SKM-1 (cell line): ENCODE measurements around the gene SCML1.

Source experiments
- DNase-seq: peaks from one replicate; lab custom pipeline; 2025; ENCODE audit not compliant: unreplicated experiment; lab: John Stamatoyannopoulos, UW

The SCML1 gene, protein sequence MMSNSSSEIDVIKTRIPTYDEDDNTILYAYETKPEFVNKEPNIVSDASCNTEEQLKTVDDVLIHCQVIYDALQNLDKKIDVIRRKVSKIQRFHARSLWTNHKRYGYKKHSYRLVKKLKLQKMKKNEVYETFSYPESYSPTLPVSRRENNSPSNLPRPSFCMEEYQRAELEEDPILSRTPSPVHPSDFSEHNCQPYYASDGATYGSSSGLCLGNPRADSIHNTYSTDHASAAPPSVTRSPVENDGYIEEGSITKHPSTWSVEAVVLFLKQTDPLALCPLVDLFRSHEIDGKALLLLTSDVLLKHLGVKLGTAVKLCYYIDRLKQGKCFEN

DNA sequence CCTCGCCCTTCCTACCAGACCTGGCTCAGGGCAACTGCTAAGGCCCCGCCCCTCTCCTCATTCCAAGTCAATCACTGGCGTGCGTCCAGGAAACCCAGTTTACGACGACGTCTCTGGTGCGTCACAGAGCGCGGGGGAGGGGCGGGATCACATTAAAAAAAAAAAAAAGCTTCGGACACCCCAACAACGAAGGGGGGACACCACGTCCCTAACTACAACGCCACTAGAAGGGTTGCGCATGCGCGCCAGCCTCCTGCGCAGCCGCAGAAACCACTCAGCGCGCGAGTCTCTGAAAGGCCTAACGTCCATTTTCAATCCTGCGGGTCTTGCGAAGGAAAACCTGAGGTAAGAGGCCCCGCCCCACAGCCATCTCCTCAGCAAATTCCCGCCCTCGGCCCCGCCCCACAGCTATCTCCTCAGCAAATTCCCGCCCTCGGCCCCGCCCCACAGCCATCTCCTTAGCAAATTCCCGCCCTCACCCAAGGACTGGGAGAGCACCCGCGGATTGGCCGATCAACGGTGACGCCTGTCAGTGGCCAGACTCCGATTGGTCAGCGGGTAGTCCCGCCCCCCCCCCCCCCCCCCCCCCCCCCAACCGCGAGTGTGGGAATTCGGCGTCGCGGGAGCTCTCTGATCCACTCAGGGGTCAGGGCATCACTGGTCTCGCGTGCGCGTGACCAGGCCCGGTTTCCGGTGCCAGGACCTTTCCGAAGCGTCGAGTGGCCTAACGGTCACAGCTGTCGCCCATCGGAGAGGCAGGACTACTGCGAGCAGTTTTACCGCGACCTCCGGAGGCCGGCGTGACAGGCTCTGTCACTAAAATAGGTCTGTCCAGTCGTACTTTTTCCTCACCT, at the start of gene SCML1:
SCML1 (plus strand) TSS at position 638 of the 854 bp plus-strand sequence. CDS start 6,694 bp downstream, outside the sequence.
- DNase-seq = no peak

DNA sequence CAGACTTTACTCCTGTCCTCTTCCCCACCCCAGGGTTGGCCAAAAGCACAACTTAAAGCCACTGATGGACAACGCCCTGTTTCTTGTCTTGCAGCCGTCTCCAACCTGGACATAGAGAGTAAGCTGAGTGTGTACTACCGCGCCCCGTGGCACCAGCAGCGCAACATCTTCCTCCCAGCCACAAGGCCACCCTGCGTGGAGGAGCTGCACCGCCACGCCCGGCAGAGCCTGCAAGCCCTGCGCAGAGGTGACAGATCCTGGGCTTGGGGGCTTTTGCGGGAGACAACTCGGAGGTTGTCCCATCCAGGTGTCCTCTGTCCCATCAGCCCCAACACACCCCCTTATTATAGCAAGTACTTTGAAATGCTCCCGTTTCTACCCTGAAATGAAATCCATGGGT, 49.6 kb upstream of the SCML1 start:
- DNase-seq = no peak

DNA sequence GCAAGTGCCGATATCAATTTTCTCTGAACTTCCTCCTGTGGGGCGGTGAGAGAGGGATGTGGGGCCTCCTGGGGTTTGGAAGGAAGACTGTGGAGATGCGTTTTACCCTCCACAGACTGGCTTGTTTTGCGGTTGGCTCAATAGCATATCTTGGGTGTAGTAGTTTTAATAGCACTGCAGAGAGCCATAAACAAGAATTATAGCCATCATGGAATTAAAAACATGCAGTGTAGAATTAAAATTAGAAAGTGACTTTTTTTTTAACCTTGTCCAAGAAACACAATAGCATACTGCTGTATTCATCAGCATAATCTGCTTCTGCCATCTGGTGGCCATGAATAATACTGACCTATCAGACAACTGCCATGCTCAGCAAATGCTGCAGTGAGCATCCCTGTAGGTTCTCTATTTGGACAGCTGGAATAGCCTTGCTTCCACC, 47.3 kb upstream of the SCML1 start:
- peak; percentile 22 for DNase-seq

DNA sequence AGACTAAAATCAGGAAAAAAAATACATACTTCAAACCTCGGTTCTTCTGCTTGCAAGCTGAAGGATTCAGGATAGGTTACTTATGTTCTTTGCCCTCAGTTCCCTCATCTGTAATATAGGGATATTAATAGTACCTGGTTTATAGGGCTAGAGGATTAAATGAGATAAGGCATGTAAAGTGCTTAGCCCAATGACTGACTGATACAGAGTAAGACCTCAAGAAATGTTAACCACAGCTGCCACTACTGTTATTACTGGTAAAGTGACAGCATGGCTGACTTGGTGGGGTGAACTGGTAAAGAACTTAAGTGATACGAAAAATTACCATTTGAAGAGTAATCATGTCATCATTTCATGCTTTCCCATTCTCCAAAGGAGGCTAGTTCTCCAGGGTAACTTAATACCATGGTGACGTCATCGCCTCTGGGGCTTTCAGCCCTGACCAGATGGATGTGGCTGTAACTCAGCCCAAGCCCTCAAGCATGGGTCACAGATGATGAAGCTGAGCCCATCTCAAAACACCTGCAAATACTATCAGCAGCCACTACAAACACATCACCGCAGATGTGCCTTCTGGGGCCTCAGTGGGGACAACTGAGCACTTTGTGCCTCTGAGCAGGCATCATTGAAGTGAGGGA, 44.5 kb upstream of the SCML1 start:
- no peak for DNase-seq

DNA sequence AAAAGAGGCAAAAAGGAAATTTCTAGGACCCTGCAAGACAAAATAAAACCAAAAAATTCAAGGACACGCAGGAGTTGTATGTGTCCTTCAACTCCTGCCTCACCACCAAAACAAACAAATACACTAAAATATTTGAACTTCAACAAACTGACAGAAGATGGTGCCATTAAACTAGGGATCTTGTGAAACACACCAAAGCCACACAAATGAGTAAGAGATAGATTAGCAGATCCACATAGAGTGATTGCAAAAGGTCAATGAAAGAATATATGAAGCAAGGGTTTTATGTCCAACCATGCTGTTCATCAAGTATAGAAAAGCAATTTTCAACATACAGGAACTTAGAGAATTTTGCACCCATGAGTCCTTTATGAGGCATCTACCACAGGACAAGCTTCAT, 40.1 kb upstream of the SCML1 start:
- DNase-seq = no peak

DNA sequence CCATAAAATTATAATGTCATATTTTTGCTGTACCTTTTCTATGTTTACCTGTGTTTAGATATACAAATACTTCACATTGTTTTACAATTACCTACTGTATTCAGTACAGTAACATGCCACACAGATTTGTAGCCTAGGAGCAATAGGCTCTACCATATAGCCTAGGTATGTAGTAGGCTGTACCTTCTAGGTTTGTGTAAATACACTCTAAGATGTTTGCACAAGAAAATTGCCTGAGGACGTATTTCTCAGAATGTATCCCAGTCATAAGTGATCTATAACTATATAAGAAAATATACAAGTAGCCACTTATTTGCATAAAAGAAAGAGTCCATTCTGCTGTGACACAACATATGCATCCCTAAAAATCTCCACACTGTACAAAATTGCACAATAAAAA, 36.3 kb upstream of the SCML1 start:
- DNase-seq = no peak

DNA sequence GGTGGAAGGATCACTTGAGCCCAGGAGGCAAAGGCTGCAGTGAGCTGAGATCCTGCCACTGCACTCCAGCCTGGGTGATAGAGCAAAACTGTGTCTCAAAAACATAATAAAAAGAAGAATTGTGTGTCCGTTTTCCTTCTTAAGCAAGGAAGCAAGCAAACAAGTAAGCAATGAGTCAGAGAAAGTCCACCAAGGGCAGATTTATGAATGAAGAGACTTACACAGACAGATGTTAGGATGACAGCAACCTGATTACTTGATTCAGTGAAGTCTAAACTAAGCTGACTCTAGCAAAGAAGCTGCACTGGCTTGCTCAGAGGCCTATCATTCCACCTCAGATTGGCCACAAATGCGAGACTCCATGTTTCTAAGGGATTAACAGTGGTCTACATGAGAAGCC, 34.1 kb upstream of the SCML1 start:
- DNase-seq = no peak

DNA sequence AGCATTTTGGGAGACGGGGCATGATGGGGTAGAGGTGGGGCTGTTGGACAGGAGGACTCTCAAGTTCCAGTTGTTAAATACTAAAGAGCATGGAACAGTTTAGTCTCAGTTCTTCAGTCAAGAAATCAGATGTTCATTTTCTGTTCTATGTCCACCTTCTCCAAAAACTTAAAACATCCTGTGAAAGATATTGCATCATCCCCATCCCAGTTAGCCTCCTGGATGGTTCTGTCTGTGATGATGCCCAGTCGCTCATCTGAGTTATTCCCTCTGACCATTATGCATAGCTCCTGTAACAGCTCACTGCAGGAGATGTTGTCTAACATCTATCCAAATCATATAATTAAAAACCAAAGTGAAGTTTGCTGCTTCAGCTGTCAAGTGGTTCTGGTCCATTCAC, 32.1 kb upstream of the SCML1 start:
- no peak for DNase-seq

DNA sequence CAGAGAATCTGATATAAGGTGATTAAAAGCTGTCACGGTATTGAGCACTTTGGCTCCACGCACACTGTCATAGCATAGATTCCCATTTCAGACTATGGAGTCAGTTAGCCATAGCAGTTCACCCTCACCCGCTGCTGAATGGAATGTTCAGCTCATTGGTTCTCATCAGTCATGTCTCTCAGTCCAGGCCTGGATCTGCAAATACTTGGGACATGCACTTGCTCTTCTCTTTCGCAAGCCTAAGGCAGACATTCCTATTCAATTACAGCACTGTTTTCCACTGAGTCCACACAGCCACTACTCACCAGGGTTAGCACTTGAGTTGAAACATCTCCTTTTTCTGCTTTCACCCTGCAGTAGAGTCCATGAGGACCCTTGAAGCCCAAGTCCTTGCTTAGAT, 30.6 kb upstream of the SCML1 start:
- DNase-seq = no peak

DNA sequence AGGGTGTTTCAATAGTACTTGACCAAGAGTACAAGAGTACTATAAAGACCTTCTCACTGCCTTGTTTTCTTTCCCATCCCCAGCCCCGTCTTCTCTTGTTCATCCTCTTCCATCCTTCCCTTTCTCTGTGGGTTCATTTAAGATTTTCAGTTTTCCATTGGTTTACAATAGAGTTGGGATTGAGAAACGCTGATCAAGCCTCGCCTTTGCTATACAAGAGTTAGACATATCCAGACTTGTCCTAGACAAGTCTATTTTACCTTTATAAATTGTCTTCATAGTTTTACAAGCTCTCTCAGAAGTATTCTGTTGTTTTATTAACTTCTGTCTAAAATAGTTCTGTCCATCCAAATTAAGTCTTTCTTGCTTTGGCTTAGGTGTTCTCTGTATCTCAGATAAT, 29.6 kb upstream of the SCML1 start:
- DNase-seq = no peak

DNA sequence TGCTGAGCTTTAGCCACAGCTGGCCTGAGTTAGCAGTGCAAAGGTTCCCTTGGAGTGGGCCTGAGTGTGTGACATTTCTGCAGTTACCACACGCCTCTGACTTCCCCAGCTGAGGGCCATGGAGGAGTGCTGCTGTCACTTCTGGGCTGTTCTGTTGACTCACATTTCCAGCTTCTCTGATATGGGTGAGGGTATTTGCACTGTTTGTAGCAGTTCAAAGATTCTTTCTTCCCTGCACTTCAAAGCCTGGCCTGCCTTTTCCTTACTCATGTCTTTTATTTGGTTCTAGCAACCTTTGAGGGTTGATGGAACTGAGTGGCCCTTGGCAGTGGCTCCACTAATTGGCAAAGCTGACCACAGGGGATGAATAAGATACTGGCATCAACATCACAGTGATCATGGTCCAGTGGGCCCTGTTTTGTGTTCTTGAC, 26.4 kb upstream of the SCML1 start:
- DNase-seq = no peak

DNA sequence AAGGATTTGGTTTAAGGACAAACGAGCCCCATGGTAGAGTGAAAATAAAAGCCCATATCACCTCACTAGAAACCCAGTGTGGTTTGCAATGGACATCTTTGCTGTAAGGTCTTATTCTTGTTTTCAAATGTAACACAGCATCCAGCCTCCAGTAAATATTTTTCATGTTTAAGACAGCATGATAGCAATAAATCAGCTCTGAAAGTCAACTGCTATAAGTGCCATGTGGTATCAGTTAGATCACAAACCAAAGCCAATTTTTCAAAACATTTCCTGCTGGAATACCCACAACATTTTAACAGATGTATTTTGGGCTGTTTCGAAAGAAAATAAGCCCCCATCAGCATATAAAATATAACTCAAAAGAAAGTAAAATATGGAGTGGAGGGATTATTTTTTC, 24.0 kb upstream of the SCML1 start:
- no peak for DNase-seq

DNA sequence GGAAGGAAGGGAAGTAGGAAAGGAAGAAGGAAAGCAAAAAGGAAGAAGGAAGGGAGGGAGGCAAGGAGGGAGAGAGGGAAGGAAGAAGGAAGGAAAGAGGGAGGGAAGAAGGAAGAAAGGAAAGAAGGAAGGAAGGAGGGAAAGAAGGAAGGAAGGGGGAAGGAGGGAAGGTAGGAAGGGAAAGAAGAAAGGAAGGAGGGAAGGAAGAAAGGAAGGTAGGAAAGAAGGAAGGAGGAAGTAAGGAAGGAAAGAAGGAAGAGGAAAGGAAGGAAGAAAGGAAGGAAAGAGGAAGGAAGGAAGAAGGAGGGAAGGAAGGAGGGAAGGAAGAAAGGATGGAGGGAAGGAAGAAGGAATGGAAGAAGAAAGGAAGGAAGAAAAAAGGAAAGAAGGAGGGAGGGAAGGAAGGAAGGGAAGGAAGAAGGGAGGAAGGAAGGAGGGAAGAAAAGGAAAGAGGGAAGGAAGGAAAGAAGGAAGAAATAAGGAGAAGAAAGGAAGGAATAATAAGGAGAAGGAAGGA, 18.6 kb upstream of the SCML1 start:
- DNase-seq = no peak

DNA sequence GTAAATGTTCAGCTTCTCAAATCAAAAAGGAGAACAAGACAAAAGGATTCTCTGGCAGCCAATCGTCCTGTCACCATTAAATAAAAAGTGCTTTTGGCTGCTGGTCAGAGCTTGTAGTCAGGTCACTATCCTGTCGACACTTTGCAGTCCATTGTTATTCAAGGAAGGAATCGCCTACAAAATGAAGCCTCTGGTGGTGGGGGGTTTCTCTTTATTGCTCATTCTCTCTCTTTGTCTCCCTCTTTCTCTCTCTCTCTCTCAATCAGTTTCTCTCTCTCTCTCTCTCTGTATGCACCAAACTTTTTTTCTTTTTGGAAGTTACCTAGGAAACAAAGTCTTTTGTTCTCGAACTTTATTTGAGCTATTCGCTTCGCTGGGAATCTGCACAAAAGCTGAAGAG, 17.6 kb upstream of the SCML1 start:
- no peak for DNase-seq

DNA sequence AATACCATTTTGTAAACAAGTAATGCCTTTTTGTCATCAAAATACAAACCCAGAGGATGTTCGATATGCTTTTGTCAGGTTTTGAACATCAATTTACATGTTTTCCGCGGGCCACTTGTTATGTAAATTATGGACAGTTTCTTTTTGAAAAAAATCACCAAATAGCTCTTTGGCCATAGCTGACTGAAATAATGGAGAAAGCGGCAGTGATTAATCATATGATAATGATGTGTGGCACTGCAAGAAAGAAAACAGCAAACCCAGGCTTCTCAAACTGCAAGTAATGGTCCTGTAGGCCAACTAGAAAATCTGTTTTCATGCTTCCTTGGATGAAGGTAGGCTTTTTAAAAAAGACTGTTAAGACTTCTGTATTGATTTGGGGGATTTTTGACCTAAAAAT, 15.6 kb upstream of the SCML1 start:
- no peak for DNase-seq

DNA sequence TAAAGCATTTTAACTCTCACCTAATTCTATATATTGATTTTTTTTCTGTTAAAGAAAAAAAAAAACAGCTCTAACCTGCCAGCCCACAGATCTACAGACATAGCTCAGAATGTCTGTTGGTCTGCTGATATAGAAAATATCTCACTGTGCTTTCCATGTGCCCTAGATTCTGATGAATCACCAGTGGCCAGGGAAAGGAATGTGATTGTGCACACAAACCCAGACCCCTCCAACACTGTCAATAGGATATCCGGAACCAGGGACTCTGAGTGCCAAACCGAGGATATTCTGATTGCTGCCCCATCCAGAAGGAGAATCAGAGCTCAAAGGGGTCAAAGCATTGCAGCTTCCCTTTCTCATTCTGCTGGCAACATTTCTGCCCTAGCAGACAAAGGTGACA, 12.1 kb upstream of the SCML1 start:
- DNase-seq = no peak

DNA sequence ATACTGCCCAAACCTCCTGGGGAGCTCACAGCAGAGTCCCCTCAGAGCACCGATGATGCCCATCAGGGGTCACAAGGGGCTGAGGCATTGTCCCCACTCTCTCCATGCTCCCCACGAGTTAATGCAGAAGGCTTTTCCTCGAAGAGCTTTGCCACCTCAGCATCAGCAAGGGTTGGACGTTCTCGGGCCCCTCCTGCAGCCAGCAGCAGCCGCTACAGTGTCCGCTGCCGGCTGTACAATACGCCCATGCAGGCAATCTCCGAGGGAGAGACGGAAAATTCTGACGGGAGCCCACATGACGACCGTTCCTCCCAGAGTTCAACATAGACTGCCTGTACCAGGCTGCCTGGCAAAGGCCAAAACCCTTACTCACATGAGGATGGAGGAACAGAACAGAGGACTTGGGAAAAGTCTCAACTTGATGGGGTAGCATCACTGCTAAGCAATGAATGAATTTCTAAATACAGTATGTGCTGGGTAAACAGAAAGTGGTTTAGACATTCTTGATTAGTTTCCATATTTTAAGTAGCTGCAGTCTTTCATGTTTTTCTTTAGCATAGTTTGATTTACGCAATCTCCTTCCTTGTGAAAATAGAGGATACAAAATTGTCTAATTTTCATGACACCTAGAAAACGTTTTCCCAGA, 5.0 kb upstream of the SCML1 start:
- DNase-seq = no peak

DNA sequence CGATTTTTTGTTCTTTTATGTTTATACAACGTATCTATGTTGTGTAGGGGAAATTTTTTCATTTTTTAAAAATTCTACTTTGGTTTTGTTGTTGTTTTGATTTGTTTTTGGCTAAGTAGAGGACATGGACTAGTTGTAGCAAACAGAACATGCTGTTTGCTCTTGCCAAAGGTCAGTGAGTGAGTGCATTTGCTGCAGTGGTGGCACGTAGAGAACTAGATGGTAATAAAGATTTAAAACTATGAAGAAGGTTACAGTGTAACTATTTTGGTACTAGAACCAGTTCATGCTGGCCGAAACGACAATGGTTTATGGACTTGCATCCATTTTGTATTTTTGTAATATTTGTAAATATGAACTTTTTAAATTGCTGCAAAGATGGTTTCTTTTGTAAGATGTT, 1.9 kb upstream of the SCML1 start:
- no peak for DNase-seq

DNA sequence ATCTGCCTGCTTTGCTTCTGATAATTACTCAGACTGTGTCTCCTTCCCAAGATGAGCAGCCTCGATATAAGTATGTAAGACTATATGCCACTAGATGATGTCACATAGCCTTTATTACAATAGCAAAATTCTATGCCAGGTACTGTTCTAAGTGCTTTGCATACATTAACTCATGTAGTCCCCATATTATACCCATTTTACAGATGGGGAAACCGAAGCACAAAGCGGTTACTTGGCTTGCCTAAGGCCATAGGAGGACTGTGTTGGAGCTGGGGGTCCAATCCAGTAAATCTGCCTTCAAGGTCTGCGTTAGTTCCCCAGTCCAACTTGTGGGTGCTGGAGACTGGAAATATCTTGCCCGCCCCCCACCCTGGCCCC, 826 bp upstream of the SCML1 start:
- DNase-seq = no peak

DNA sequence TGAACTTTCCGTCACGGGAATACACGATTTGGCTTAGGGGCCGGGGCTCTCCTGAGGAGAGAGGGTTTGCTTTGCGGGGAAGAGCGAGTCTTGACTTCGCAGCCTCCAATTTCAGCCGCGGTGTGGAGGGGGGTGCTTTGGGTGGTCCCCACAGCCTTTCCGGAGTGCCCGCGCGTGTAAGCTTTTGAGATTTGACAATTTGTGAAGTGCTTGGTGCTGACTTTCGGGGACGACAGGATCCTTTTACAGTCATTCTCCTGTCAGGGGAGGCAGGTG, 355 bp downstream of the SCML1 start:
- DNase-seq = no peak

DNA sequence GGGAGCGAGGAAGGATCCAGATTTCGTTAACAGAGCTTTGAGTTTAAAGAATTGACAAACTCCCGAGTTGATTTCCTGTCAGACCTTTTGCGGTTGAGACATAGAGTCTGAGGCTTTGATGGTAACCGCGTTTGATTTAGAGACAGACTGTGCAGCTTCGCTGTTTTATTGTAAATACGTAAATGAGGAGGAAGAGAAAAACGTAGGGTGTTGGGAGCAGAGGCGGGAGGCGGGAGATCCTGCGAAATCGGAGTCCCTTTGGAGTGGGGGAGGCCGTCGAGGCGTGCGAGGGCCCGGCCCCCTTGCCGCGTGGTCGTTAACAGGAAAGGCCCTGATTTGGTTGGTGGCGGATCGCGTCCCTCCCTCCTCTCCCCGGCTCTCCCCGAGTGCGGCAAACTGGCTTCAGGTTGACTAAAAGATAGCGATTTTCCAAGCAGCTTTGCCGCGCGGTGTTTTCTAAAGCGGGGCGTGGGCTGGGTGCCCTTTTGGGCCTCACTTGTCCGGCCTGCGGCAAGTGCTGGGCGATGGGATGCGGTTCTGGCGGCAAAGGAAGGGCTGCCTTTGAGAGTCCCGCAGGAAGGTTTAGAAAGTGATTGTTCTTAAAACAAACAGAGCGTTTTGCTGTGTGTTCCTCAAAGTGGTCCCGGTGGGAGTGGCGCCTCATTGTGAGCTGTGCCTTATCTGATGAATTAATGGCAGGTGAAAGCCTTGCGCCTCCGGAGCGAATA, 857 bp downstream of the SCML1 start:
- no peak for DNase-seq
